HL-60 (cell line): ENCODE measurements around the gene KLHL3.

Experiments
- GABPA ChIP-seq: IDR thresholded peaks from 2 replicates; pipeline ENCODE4 v1.6.1; 2012; ENCODE audit warnings: low read depth
- TF ChIP-seq, protein P1 (sequence below): IDR thresholded peaks from one replicate; pipeline ENCODE4 v1.5.1; 2011; ENCODE audit warnings: low read length, control low read depth, inconsistent platforms; ENCODE audit not compliant: insufficient read depth

DNA sequence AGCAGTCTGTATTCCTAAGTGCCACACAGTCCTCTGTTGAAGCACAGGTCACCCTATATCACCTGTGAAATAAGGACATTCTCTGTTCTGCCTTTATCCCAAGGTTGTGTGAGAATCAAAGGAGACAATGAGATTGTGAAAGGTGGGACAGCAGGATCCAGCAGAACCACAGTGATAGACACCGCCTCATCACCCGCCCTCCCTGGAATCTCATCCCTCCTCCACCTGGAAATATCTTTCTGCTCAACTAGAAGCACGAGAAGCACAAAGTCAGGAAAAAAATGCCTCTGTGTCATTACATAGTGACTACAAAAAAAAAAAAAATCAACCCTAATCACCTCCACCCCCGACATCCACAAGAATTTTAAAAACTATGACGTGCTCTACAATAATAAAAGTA is 32.3 kb downstream of the KLHL3 start:
- TF ChIP-seq, protein P1, sequence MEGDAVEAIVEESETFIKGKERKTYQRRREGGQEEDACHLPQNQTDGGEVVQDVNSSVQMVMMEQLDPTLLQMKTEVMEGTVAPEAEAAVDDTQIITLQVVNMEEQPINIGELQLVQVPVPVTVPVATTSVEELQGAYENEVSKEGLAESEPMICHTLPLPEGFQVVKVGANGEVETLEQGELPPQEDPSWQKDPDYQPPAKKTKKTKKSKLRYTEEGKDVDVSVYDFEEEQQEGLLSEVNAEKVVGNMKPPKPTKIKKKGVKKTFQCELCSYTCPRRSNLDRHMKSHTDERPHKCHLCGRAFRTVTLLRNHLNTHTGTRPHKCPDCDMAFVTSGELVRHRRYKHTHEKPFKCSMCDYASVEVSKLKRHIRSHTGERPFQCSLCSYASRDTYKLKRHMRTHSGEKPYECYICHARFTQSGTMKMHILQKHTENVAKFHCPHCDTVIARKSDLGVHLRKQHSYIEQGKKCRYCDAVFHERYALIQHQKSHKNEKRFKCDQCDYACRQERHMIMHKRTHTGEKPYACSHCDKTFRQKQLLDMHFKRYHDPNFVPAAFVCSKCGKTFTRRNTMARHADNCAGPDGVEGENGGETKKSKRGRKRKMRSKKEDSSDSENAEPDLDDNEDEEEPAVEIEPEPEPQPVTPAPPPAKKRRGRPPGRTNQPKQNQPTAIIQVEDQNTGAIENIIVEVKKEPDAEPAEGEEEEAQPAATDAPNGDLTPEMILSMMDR, result no peak
- no peak for TF ChIP-seq GABPA
